Mucosa of descending colon (tissue), 3 donors: Measurements from ENCODE around the gene ARHGDIB. TPM values are rescaled to one million over a fixed set of nuclear protein-coding genes. Genes with fewer than 3 reads are reported as not detected.

Experiments used
- ATAC-seq: fragments of 200-7000 bp; cut with Tn5 transposase; one replicate; pipeline ENCODE4 v1.9.1; 2020; ENCODE audit warnings: mild to moderate bottlenecking, moderate library complexity
- DNase-seq, 3 donors: peaks; one replicate each; pipeline ENCODE4 v3.0.0-alpha.2; 2020
- H3K36me3 ChIP-seq: fragments of 200-600 bp; one replicate; pipeline ENCODE4 v1.8.0; 2021; ENCODE audit warnings: low read depth, mild to moderate bottlenecking
- H3K4me1 ChIP-seq: fragments of 200-600 bp; one replicate; pipeline ENCODE4 v1.8.0; 2021; ENCODE audit warnings: low read depth, mild to moderate bottlenecking
- H3K4me3 ChIP-seq: fragments of 200-600 bp; one replicate; pipeline ENCODE4 v1.8.0; 2021; ENCODE audit warnings: mild to moderate bottlenecking
- H3K9me3 ChIP-seq: fragments of 200-600 bp; one replicate; pipeline ENCODE4 v1.8.0; 2021; ENCODE audit warnings: mild to moderate bottlenecking
- CTCF ChIP-seq: fragments of 200-600 bp; IDR thresholded peaks from one replicate; pipeline ENCODE4 v1.8.0; 2022; ENCODE audit warnings: antibody characterized with exemption, mild to moderate bottlenecking
- intact Hi-C, 2 donors: fragments of 100-400 bp; cut with DNase I in 1 of 2; cut with micrococcal nuclease in 1 of 2; formaldehyde crosslinking; loops; one replicate each; pipeline versions ENCODE4 v1.11.0 to v1.11.1; 2022; cut with DNase I, micrococcal nuclease
- total RNA-seq, 3 donors: library from RNA; stranded (reverse); fragmentation: NEBNext Ultra II Directional in 2 of 3; extraction: Animal tissue kit (Norgen Biotek cat#: 25700) in 2 of 3; gene quantifications; one replicate each; pipeline versions ENCODE4 v1.2.1 to v1.2.4, GENCODE V29; 2021 to 2023
- donor health status: DM: no; HTN: no; CAD: no; lungs with moderate emphysema.
- donor health status: DM: no; HTN: no; CAD: no.
- donor health status: DM: no; HTN: yes; CAD: no.

Gene ARHGDIB
- total RNA-seq, 3 donors from 2014 or later, result 26.2 to 78.2 (median 37.8) TPM

- Histone ChIP-seq H3K36me3 (no peaks in the 10 kb centered on the region), H3K9me3 (no peaks in the 10 kb centered on the region), H3K4me1 (peaks cover 3% of the 10 kb centered on the region), H3K4me3 (no peak overlapping the region)
- ATAC-seq (no peak), DNase-seq (no peak)
- intact Hi-C loops, result no loop called here
- no peak for TF ChIP-seq CTCF
These were observed 1.9 kb downstream of the ARHGDIB start for GRCh38 chr12:14959463-14959862.

GRCh38 chr12:14959126-14959440 is 2.3 kb downstream of the ARHGDIB start:
- no peak for TF ChIP-seq CTCF
- Histone ChIP-seq H3K4me1 (peaks cover 3% of the 10 kb centered on the region), H3K36me3 (no peaks in the 10 kb centered on the region), H3K9me3 (no peaks in the 10 kb centered on the region), H3K4me3 (no peak overlapping the region)
- intact Hi-C loops, result no loop called here
- DNase-seq (peak in 1 of 3 donors; percentile 57), ATAC-seq (no peak)

- intact Hi-C loops, result no loop called here
- H3K36me3 ChIP-seq, result no peaks in the 10 kb centered on the region
- peaks cover 3% of the 10 kb centered on the region for H3K4me1 ChIP-seq
- H3K4me3 ChIP-seq, result no peak overlapping the region
- DNase-seq (no peak), ATAC-seq (no peak)
- H3K9me3 ChIP-seq, result no peaks in the 10 kb centered on the region
- no peak for TF ChIP-seq CTCF
These were observed 2.9 kb downstream of the ARHGDIB start for GRCh38 chr12:14958361-14959125.

DNA sequence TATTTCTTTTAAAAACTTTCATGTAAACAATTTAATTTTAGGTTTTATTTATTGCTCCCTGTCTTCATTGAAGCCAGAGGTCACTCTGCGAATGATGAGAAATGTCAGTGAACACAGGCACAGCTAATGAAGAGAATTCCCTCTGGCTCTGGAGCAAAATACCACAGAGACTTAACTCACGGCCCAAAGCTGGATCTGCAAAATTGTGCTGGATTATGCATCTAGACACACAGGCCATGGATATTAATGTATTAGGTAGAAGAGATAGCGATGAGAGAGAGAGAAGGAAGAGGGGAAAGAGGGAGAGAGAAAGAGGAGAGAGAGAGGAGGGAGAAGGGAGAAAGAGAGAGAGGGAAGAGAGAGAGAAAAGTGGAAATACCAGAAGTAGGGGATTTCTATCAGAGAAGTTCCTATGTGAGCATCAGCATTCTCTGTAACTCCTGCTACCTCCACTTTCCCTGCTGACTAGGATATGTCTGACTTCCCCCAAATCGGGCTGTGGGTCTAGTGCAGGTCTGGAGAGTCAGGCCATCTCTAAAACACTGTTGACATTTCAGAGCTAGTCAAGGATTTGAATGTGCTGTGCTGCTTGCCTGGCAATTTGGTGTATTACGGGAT is 3.7 kb downstream of the ARHGDIB start:
- intact Hi-C loops, result no loop called here
- peaks cover 3% of the 10 kb centered on the region for H3K4me1 ChIP-seq
- no peaks in the 10 kb centered on the region for H3K9me3 ChIP-seq
- DNase-seq (no peak), ATAC-seq (no peak)
- TF ChIP-seq CTCF, result no peak
- H3K36me3 ChIP-seq, result no peaks in the 10 kb centered on the region
- no peak overlapping the region for H3K4me3 ChIP-seq

DNA sequence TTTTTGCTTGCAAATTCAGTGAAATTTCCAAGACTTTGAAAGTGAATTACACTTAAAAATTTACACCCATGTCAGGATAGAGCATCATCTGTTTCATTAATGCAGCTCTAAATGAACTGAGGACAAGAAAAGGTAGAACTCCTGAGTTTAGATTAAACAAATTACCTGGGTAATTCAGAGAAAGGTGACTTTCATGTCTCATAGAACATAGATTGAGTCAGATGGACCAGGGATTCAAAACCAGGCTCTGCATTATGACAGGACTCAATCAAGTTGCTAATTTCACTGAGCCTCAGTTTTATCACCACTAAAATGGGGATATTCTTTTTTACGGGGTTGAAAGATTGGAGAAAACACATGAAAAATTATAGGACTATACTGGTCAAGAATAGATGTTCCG is 4.5 kb downstream of the ARHGDIB start:
- no peak overlapping the region for H3K4me3 ChIP-seq
- no peak for ATAC-seq
- DNase-seq, result no peak
- peaks cover 3% of the 10 kb centered on the region for H3K4me1 ChIP-seq
- intact Hi-C loops, result no loop called here
- no peaks in the 10 kb centered on the region for H3K9me3 ChIP-seq
- TF ChIP-seq CTCF, result no peak
- no peaks in the 10 kb centered on the region for H3K36me3 ChIP-seq
